A549 treated with AZD9567 at 1 μM for 4 hours (cell line): ENCODE data around the gene TADA1. TPM values are rescaled to one million over a fixed set of nuclear protein-coding genes. Genes with fewer than 3 reads are reported as not detected.

Experiments
- total RNA-seq: library from RNA; stranded (reverse); fragments of 200-300 nt; extraction: Qiagen RNA extraction; gene quantifications from 5 replicates; pipeline ENCODE4 v1.2.3, GENCODE V29; 2022; ENCODE audit not compliant: insufficient read depth

The TADA1 gene
- 10.5 to 14.8 TPM (median 13.4 TPM) in 5 replicates for total RNA-seq

DNA sequence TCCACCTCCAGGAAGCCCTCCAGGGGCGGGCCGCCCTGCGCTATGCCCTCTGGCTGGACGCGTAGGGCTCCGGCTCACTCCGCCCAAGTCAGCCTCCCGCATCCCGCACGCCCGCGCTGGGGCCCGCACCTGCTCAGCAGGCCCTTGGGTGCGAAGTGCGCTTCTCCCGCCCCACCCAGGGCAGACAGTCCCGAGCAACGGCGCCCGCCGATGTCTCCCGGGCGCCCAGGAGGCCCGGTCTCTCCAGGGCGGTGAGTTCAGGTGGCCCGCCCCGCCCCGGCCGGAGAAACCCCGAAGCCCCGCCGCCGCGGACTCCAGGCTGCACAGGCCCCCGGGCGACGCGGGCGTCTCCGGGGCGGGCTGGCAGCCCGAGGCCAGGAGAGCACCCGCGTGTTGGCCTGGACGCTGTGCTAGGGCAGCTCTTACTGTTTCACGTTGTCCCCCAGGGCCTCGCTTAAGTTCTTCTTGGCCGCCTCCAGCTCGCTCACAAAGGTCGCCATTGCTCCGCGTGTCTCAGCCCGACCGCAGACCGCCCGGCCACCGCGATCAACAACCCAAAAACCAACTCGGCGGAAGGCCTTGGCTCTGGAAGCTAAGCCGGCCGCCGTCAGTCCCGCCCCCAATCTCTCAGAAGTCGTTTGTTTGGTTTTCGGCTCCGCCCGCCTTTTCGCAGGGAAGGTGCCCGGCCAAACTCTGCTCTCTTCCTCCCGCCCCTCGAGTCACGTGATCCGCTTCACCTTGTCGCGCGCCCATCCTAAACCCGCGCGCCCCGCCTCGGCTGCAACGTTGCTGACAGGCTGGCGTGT is at the start of gene TADA1:
TSS of gene TADA1 (minus strand) at position 531 of the 806 bp plus-strand sequence. CDS start at position 500, 31 bp downstream.

DNA sequence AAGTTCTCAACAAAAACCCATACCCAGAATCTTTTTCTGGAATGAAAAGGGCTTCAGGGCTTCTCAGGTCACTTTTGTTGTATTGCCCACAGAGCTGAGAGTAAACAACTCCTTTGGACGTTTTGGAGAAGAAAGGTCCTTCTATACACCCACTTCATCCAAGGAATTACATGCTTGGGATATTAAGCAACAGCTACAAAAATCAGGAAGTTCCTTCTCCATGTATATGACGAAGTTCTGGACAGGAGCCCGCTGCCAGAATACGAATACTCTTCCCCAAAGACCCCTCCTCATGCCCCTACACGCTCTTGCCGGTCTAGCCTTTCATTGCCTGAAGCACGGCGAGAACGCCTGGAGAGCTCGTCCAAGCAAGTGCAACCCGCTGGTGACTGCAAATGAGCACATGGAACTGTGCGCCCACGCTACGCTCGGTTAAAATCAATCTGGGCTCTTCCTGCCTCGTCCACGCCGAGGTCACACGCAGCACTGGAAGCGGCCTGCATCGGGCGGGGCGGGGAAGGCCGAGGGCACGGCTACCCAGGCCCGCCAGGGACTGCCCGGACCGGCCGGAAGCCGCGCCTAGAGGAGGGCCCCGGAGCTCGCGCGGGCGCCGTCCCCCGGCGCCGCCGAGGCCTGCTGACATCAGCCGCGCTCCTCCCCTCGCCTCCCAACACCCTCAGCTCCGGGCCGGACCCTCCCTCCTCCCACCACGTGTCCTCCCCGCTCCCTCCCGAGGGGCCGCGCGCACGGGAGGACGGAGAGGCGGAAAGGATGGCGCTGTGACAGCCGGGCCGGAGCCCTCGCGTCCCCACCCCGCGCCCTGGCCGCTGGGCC is 37.1 kb downstream of the TADA1 start, which contains the start of gene POGK:
TSS of gene POGK (plus strand) at position 710 of the 834 bp plus-strand sequence. CDS start 1,482 bp downstream, outside the sequence.

Other genes with a start within 250 kb of the TADA1 start
- gene POGK, start 36.8 kb downstream of the TADA1 start, total RNA-seq, result 25.8 to 34.7 TPM (median 27.6 TPM) in 5 replicates
- 0.03 to 0.05 TPM in 2 of 5 replicates, not detected in the others for gene ILDR2, start 99.3 kb upstream of the TADA1 start, total RNA-seq
- not detected in 5 replicates for gene MAEL, start 113.0 kb upstream of the TADA1 start, total RNA-seq
- gene GPA33, start 214.1 kb upstream of the TADA1 start, total RNA-seq, result not detected in 5 replicates
- gene STYXL2, start 217.8 kb upstream of the TADA1 start, total RNA-seq, result not detected in 5 replicates